SKM-1 treated with dmso at 0.1 percent for 144 hours (cell line): ENCODE data around the gene MAP1B.

Experiments used
- DNase-seq: peaks from one replicate; lab custom pipeline; 2025; ENCODE audit not compliant: unreplicated experiment; lab: John Stamatoyannopoulos, UW

MAP1B gene

GRCh38 chr5:72188166-72188565, 80.9 kb downstream of the MAP1B start:
- no peak for DNase-seq

GRCh38 chr5:72189146-72189545, 81.9 kb downstream of the MAP1B start:
- no peak for DNase-seq

- DNase-seq: no peak
Observed at GRCh38 chr5:72191404-72191803, 84.1 kb downstream of the MAP1B start.

GRCh38 chr5:72194846-72195245, 87.6 kb downstream of the MAP1B start:
- DNase-seq: no peak

- no peak for DNase-seq
Observed at GRCh38 chr5:72195581-72195980, 88.3 kb downstream of the MAP1B start.

- DNase-seq: no peak
Observed at GRCh38 chr5:72197393-72197792, 90.1 kb downstream of the MAP1B start.

GRCh38 chr5:72199681-72200080, 92.4 kb downstream of the MAP1B start:
- DNase-seq: no peak

- no peak for DNase-seq
Observed at GRCh38 chr5:72202331-72202825, 95.1 kb downstream of the MAP1B start.

- no peak for DNase-seq
Observed at GRCh38 chr5:72203251-72203845, 96.1 kb downstream of the MAP1B start.

GRCh38 chr5:72204946-72205345, 97.7 kb downstream of the MAP1B start:
- no peak for DNase-seq

GRCh38 chr5:72205431-72206009, 98.2 kb downstream of the MAP1B start:
- no peak for DNase-seq

GRCh38 chr5:72206160-72206559, 98.9 kb downstream of the MAP1B start:
- no peak for DNase-seq

- no peak for DNase-seq
Observed at GRCh38 chr5:72206994-72207393, 99.7 kb downstream of the MAP1B start.

GRCh38 chr5:72208324-72208926, 101.2 kb downstream of the MAP1B start:
- no peak for DNase-seq

- no peak for DNase-seq
Observed at GRCh38 chr5:72209147-72210115, 102.2 kb downstream of the MAP1B start.

- DNase-seq: no peak
Observed at GRCh38 chr5:72210888-72211678, 103.8 kb downstream of the MAP1B start.

- DNase-seq: no peak
Observed at GRCh38 chr5:72212171-72212570, 104.9 kb downstream of the MAP1B start.

GRCh38 chr5:72213482-72213881, 106.2 kb downstream of the MAP1B start:
- DNase-seq: no peak

- DNase-seq: no peak
Observed at GRCh38 chr5:72214168-72214567, 106.9 kb downstream of the MAP1B start.

- no peak for DNase-seq
Observed at GRCh38 chr5:72216756-72217155, 109.5 kb downstream of the MAP1B start.

- DNase-seq: no peak
Observed at GRCh38 chr5:72221099-72221498, 113.8 kb downstream of the MAP1B start.
